ENCODE data around the gene CCL4.
"Not testable (repeated sequence)": the region's sequence is repeated elsewhere in the genome, so short reads cannot be mapped to it uniquely, and the experiment has no call there.

GRCh38 chr17:36083691-36084090 lies 19.9 kb upstream of the CCL4 start:
- not testable (repeated sequence) for TF ChIP-seq CTCF (IDR thresholded peaks at IDR 0.05); EZH2 (IDR thresholded peaks at IDR 0.05; ENCODE audit: borderline replicate concordance, insufficient read depth, low read depth, low read length, poor library complexity, severe bottlenecking)
